GM23338 (cell line): Measurements from ENCODE around the gene GTF2A1. TPM values are rescaled to one million over a fixed set of nuclear protein-coding genes. Genes with fewer than 3 reads are reported as not detected.

Source experiments
- ATAC-seq: fragments of 200-7000 bp; cut with Tn5 transposase; 3 replicates; pipeline ENCODE4 v1.9.1; 2020
- DNase-seq: peaks from one replicate; pipeline ENCODE4 v3.0.0-alpha.2; 2015; ENCODE audit warnings: low spot score
- H2AFZ ChIP-seq: fragments of 200-600 bp; sonication (generic); 2 replicates; pipeline ENCODE4 v1.8.0; 2016; ENCODE audit warnings: antibody characterized with exemption, mild to moderate bottlenecking, moderate library complexity
- H3F3A ChIP-seq: fragments of 200-600 bp; sonication (generic); replicated peaks from 2 replicates; pipeline ENCODE4 v1.8.0; 2017; ENCODE audit warnings: antibody characterized with exemption, mixed run types, low read depth
- H3K27ac ChIP-seq: fragments of 200-600 bp; sonication (generic); 2 replicates; pipeline ENCODE4 v1.6.1; 2016; ENCODE audit warnings: low read depth
- H3K27me3 ChIP-seq: fragments of 200-600 bp; sonication (generic); 2 replicates; pipeline ENCODE4 v1.8.0; 2016; ENCODE audit warnings: mild to moderate bottlenecking, mixed run types, moderate library complexity; ENCODE audit not compliant: insufficient read depth
- H3K36me3 ChIP-seq: fragments of 200-600 bp; sonication (generic); 2 replicates; pipeline ENCODE4 v1.8.0; 2016; ENCODE audit warnings: mild to moderate bottlenecking; ENCODE audit not compliant: insufficient read depth
- H3K4me1 ChIP-seq: fragments of 200-600 bp; sonication (generic); 2 replicates; pipeline ENCODE4 v1.8.0; 2016; ENCODE audit warnings: mild to moderate bottlenecking, moderate library complexity; ENCODE audit not compliant: insufficient read depth
- H3K4me2 ChIP-seq: fragments of 200-600 bp; sonication (generic); 2 replicates; pipeline ENCODE4 v1.7.1; 2017; ENCODE audit warnings: mixed run types
- H3K4me3 ChIP-seq: fragments of 200-600 bp; sonication (generic); 2 replicates; pipeline ENCODE4 v1.6.1; 2016; ENCODE audit warnings: mixed run types
- H3K79me2 ChIP-seq: fragments of 200-600 bp; sonication (generic); replicated peaks from 2 replicates; pipeline ENCODE4 v1.8.0; 2017; ENCODE audit warnings: mild to moderate bottlenecking; ENCODE audit not compliant: insufficient read depth
- H3K9me2 ChIP-seq: fragments of 200-600 bp; sonication (generic); 2 replicates; pipeline ENCODE4 v1.8.0; 2017; ENCODE audit not compliant: insufficient read depth
- H4K20me1 ChIP-seq: fragments of 200-600 bp; sonication (generic); replicated peaks from 2 replicates; pipeline ENCODE4 v1.8.0; 2017; ENCODE audit warnings: mild to moderate bottlenecking; ENCODE audit not compliant: insufficient read depth
- H3K27ac Mint-ChIP-seq: 2 replicates; pipeline ENCODE4 v1.8.0; 2020; ENCODE audit warnings: inconsistent platforms, mild to moderate bottlenecking, moderate library complexity, mixed read lengths
- H3K27me3 Mint-ChIP-seq: 3 replicates; pipeline ENCODE4 v1.8.0; 2022; ENCODE audit warnings: low read depth, mild to moderate bottlenecking, moderate library complexity, mixed read lengths, inconsistent platforms; ENCODE audit not compliant: insufficient read depth, poor library complexity
- H3K36me3 Mint-ChIP-seq: 3 replicates; pipeline ENCODE4 v1.8.0; 2021; ENCODE audit warnings: low read depth, mild to moderate bottlenecking, inconsistent platforms, moderate library complexity, mixed read lengths
- H3K4me1 Mint-ChIP-seq: 3 replicates; pipeline ENCODE4 v1.8.0; 2020; ENCODE audit warnings: mild to moderate bottlenecking, inconsistent platforms, mixed read lengths
- H3K4me3 Mint-ChIP-seq: 3 replicates; pipeline ENCODE4 v1.8.0; 2021; ENCODE audit warnings: moderate library complexity, mild to moderate bottlenecking, inconsistent platforms, mixed read lengths
- H3K9me3 Mint-ChIP-seq: 3 replicates; pipeline ENCODE4 v1.8.0; 2020; ENCODE audit warnings: moderate library complexity, mild to moderate bottlenecking, inconsistent platforms, mixed read lengths
- ETS1 ChIP-seq: IDR thresholded peaks from 2 replicates; pipeline ENCODE4 v1.6.1; 2016; ENCODE audit warnings: antibody characterized with exemption
- EZH2 ChIP-seq: fragments of 200-600 bp; sonication (generic); IDR thresholded peaks from one replicate; pipeline ENCODE4 v1.8.0; 2017; ENCODE audit warnings: antibody characterized with exemption, mild to moderate bottlenecking, low read depth; ENCODE audit not compliant: unreplicated experiment
- JUNB ChIP-seq: IDR thresholded peaks from one replicate; pipeline ENCODE4 v1.6.1; 2016; ENCODE audit warnings: antibody characterized with exemption; ENCODE audit not compliant: unreplicated experiment
- NANOG ChIP-seq: IDR thresholded peaks from 2 replicates; pipeline ENCODE4 v1.6.1; 2016; ENCODE audit warnings: antibody characterized with exemption, borderline replicate concordance
- POLR2AphosphoS5 ChIP-seq: IDR thresholded peaks from 2 replicates; pipeline ENCODE4 v1.6.1; 2016; ENCODE audit warnings: antibody characterized with exemption, low read depth
- STAT1 ChIP-seq: IDR thresholded peaks from one replicate; pipeline ENCODE4 v1.6.1; 2016; ENCODE audit warnings: antibody characterized with exemption; ENCODE audit not compliant: unreplicated experiment
- ZNF114 ChIP-seq: fragments of 250-450 bp; sonication (Bioruptor Pico); IDR thresholded peaks from 2 replicates; pipeline ENCODE4 v1.5.0; 2020; ENCODE audit warnings: mild to moderate bottlenecking, moderate library complexity
- ZNF331 ChIP-seq: fragments of 250-450 bp; sonication (Bioruptor Pico); IDR thresholded peaks from 2 replicates; pipeline ENCODE4 v1.5.0; 2020; ENCODE audit warnings: low read depth, mild to moderate bottlenecking, moderate library complexity
- ZNF462 ChIP-seq: fragments of 250-450 bp; sonication (Bioruptor Pico); IDR thresholded peaks from 2 replicates; pipeline ENCODE4 v1.5.0; 2020; ENCODE audit warnings: mild to moderate bottlenecking, moderate library complexity
- polyA plus RNA-seq: library from polyadenylated mRNA; unstranded; fragments of >200 nt; fragmentation: Nextera tagmentation; extraction: Ambion mirVana; gene quantifications from 2 replicates; pipeline ENCODE4 v1.2.1, GENCODE V29; 2016
- total RNA-seq: library from RNA; depleted of rRNA; stranded (reverse); fragments of >200 nt; shearing (Covaris generic); gene quantifications from 2 replicates; pipeline ENCODE4 v1.2.3, GENCODE V29; 2014

The GTF2A1 gene
- total and polyA plus RNA-seq, 2 experiments from 2014 or later = 12.1 to 50.6 TPM

- H3K4me3 Mint-ChIP-seq = no peak overlapping the region
- H3K36me3 Mint-ChIP-seq = no peaks in the 10 kb centered on the region
- H4K20me1 ChIP-seq = no peaks in the 10 kb centered on the region
- no peaks in the 10 kb centered on the region for H3F3A ChIP-seq
- no peaks in the 10 kb centered on the region for H3K4me1 Mint-ChIP-seq
- H3K27me3 Mint-ChIP-seq = no peaks in the 10 kb centered on the region
- ATAC-seq (no peak), DNase-seq (no peak)
- H3K79me2 ChIP-seq = no peaks in the 10 kb centered on the region
- no peaks in the 10 kb centered on the region for H3K27me3 ChIP-seq
- no peak overlapping the region for H3K27ac Mint-ChIP-seq
- no peak overlapping the region for H3K4me3 ChIP-seq
- H3K27ac ChIP-seq = no peak overlapping the region
- no peak overlapping the region for H2AFZ ChIP-seq
- no peak overlapping the region for H3K4me2 ChIP-seq
- H3K4me1 ChIP-seq = no peaks in the 10 kb centered on the region
- H3K36me3 ChIP-seq = no peaks in the 10 kb centered on the region
- peaks cover 10% of the 10 kb centered on the region for H3K9me2 ChIP-seq
- TF ChIP-seq ZNF114 (CRISPR knock-in tag) (no peak), ETS1 (no peak), ZNF331 (CRISPR knock-in tag) (no peak), ZNF462 (CRISPR knock-in tag) (no peak), POLR2AphosphoS5 (no peak), STAT1 (no peak), NANOG (no peak), EZH2 (no peak), JUNB (no peak)
- no peaks in the 10 kb centered on the region for H3K9me3 Mint-ChIP-seq
These were observed 88.3 kb downstream of the GTF2A1 start for GRCh38 chr14:81132468-81132867.
